Adipose tissue (tissue), 3 donors: ENCODE results near the gene JMJD1C. TPM values are rescaled to one million over a fixed set of nuclear protein-coding genes. Genes with fewer than 3 reads are reported as not detected.

ENCODE experiments used
- H3K27ac ChIP-seq: one replicate; pipeline ENCODE4 v1.5.1; 2013; ENCODE audit warnings: low read depth, low read length
- WGBS, 3 donors: extraction: QIAGEN DNeasy Blood & Tissue Kit; methylation state at CpG; one replicate each; pipeline ENCODE4 v1.1.7; 2013; 5-methylcytosine and 5-hydroxymethylcytosine counted together
- polyA plus RNA-seq, 3 donors: library from polyadenylated mRNA; stranded (reverse); fragments of 200-250 nt; gene quantifications; one replicate each; pipeline ENCODE4 v1.2.3, GENCODE V29; 2013
- donor health status: healthy with polysubstance abuse.
- donor health status: Bipolar disorder and iron deficiency.
- donor health status: healthy.

Gene JMJD1C
- polyA plus RNA-seq, 3 donors, result 14.7 to 39.5 (median 31.1) TPM

GRCh38 chr10:63224241-63224640 is 241.5 kb downstream of the JMJD1C start:
- H3K27ac ChIP-seq, result no peak overlapping the region
- whole genome bisulfite sequencing, 3 donors, result 82 to 86% (median 85%) methylated on average over 1 of the region's 1 CpG

GRCh38 chr10:63221950-63222349 is 243.8 kb downstream of the JMJD1C start:
- WGBS, 3 donors, result 81 to 89% (median 83%) methylated on average over 4 of the region's 4 CpGs
- H3K27ac ChIP-seq, result no peak overlapping the region

- no peak overlapping the region for H3K27ac ChIP-seq
- 80 to 85% (median 81%) methylated on average over 5 of the region's 5 CpGs for WGBS, 3 donors
Observed at GRCh38 chr10:63219749-63220148, 246.0 kb downstream of the JMJD1C start.

GRCh38 chr10:63217120-63217605 is 248.6 kb downstream of the JMJD1C start:
- 9 to 14% (median 10%) methylated on average over 3 of the region's 3 CpGs for WGBS, 3 donors
- no peak overlapping the region for H3K27ac ChIP-seq

GRCh38 chr10:63214571-63214970 is 251.2 kb downstream of the JMJD1C start:
- WGBS, 3 donors, result 52 to 59% (median 53%) methylated on average over 2 of the region's 2 CpGs
- no peak overlapping the region for H3K27ac ChIP-seq

- no peak overlapping the region for H3K27ac ChIP-seq
- 87 to 92% (median 88%) methylated on average over 3 of the region's 3 CpGs for WGBS, 3 donors
Observed at GRCh38 chr10:63213489-63213888, 252.3 kb downstream of the JMJD1C start.

GRCh38 chr10:63210611-63211196 is 255.1 kb downstream of the JMJD1C start:
- H3K27ac ChIP-seq, result no peak overlapping the region
- 57 to 63% (median 60%) methylated on average over 3 of the region's 3 CpGs for WGBS, 3 donors

GRCh38 chr10:63209705-63210104 is 256.1 kb downstream of the JMJD1C start:
- no peak overlapping the region for H3K27ac ChIP-seq
- WGBS, 3 donors, result 91 to 93% (median 93%) methylated on average over 2 of the region's 2 CpGs

GRCh38 chr10:63208986-63209385 is 256.8 kb downstream of the JMJD1C start:
- no peak overlapping the region for H3K27ac ChIP-seq
- 56 to 79% (median 75%) methylated on average over 2 of the region's 2 CpGs for WGBS, 3 donors

GRCh38 chr10:63206997-63207811 is 258.6 kb downstream of the JMJD1C start:
- no peak overlapping the region for H3K27ac ChIP-seq
- WGBS, 3 donors, result 30 to 44% (median 35%) methylated on average over 7 of the region's 7 CpGs

- no peak overlapping the region for H3K27ac ChIP-seq
Observed at GRCh38 chr10:63206576-63206975, 259.2 kb downstream of the JMJD1C start.

- WGBS, 3 donors, result 84 to 91% (median 87%) methylated on average over 4 of the region's 4 CpGs
- H3K27ac ChIP-seq, result no peak overlapping the region
Observed at GRCh38 chr10:63205421-63205820, 260.4 kb downstream of the JMJD1C start.

- WGBS, 3 donors, result 81 to 87% (median 83%) methylated on average over 4 of the region's 4 CpGs
- no peak overlapping the region for H3K27ac ChIP-seq
Observed at GRCh38 chr10:63204667-63205391, 260.9 kb downstream of the JMJD1C start.

GRCh38 chr10:63201118-63201517 is 264.7 kb downstream of the JMJD1C start:
- 0% methylated on average over 1 of the region's 1 CpG for WGBS, 3 donors

GRCh38 chr10:63200431-63200830 is 265.3 kb downstream of the JMJD1C start:
- 60 to 67% (median 65%) methylated on average over 6 of the region's 6 CpGs for WGBS, 3 donors
- H3K27ac ChIP-seq, result no peak overlapping the region

More at GRCh38 chr10:63201118-63201517, 264.7 kb downstream of the JMJD1C start:
- no peak overlapping the region for H3K27ac ChIP-seq

GRCh38 chr10:63199716-63200115 is 266.1 kb downstream of the JMJD1C start:
- no peak overlapping the region for H3K27ac ChIP-seq
- 91 to 98% (median 94%) methylated on average over 2 of the region's 2 CpGs for WGBS, 3 donors

- 62 to 74% (median 67%) methylated on average over 2 of the region's 2 CpGs for WGBS, 3 donors
- H3K27ac ChIP-seq, result no peak overlapping the region
Observed at GRCh38 chr10:63197344-63198092, 268.3 kb downstream of the JMJD1C start.

GRCh38 chr10:63192826-63193225 is 273.0 kb downstream of the JMJD1C start:
- WGBS, 3 donors, result 42 to 70% (median 61%) methylated on average over 1 of the region's 1 CpG

More at GRCh38 chr10:63192826-63193225, 273.0 kb downstream of the JMJD1C start:
- no peak overlapping the region for H3K27ac ChIP-seq
